Measurements from ENCODE around the gene AADAT.
"Not testable (repeated sequence)": the region's sequence is repeated elsewhere in the genome, so short reads cannot be mapped to it uniquely, and the experiment has no call there.

AADAT gene

GRCh38 chr4:170089668-170090351 lies at the start of gene AADAT:
TSS of gene AADAT (minus strand) at chr4:170089956. CDS start at chr4:170089690, 266 bp downstream.
- peak; percentile 68 for DNase-seq

GRCh38 chr4:170138580-170139194 lies 48.9 kb upstream of the AADAT start:
- peak; percentile 46 for DNase-seq

DNA sequence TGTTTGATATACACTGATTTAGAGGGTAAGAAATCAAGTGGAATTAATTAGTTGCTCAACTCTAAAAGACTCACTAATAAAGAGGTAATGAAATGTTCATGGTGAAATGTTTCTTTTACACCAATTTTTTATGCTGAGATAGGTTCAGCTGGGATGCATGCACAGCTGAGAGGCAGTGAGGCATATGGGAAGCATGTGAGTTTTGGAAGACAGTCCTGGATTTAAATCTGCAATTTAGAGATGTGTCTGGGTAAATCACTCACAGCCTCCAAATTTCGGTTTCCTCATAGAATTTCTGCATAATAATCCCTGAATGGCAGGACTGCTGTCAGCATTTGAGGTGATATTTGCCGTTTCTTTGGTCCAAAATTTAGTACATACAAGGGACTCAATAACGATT lies 48.2 kb upstream of the AADAT start:
- no peak for DNase-seq

- no peak for DNase-seq
Observed at GRCh38 chr4:170137466-170137865, 47.7 kb upstream of the AADAT start.

GRCh38 chr4:170134821-170135220 lies 45.1 kb upstream of the AADAT start:
- no peak for DNase-seq

- no peak for DNase-seq
Observed at GRCh38 chr4:170128219-170128804, 38.6 kb upstream of the AADAT start.

DNA sequence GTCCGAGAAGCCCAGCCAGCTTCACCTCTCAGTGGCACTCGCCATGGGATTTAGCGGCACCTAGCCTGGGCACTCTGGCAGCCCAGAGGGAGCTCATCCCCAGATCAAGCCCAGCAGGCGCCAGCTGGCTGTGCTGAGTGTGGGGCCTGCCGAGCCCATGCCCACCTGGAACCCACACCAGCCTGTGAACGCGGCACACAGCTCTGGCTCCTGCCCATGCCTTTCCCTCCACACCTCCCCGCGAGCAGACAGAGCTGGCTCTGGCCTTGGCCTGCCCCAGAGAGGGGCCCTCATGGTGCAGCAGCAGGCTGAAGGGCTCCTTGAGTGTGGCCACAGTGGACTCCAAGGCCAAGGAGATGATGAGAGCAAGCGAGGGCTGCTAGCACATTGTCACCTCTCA lies 38.0 kb upstream of the AADAT start:
- DNase-seq, result no peak

DNA sequence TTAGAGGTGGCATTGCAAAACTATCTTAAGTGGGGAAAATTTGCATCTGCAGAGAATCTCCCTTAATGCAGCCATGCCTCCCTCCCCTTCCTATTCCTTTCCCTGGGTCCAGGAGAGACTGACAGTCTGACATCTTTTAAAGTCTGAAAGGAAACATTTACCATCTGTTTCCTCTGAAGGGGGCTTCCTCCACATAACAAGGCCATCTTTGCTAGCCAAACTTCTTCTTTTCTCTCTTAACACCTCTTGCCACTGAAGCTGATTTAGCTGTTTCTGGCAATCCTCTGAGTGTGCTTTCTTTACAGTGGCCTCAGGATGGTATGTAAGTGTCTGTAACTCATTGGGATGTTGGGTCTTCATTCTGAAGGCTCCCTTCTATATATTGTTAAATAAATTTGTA lies 34.6 kb upstream of the AADAT start:
- DNase-seq, result no peak

GRCh38 chr4:170122252-170122651 lies 32.5 kb upstream of the AADAT start:
- no peak for DNase-seq

DNA sequence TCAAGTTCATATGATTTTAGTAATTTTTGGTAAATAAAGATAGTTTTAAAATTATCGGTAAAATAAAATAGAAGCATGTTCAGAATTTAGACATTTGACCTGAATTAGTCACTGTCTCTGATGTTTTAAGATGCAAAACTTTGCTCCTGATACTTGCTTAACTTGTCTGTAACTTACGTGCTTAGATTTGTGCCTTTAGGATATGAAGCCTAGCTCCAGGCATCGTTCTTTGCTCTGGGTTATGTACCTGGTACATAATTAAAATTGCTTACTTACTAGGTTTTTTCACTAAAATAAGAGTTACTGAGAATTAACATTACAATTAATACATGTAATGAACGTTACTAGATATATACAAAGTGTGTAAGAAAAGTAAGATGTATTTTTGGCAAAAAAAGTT lies 24.9 kb upstream of the AADAT start:
- DNase-seq, result no peak

DNA sequence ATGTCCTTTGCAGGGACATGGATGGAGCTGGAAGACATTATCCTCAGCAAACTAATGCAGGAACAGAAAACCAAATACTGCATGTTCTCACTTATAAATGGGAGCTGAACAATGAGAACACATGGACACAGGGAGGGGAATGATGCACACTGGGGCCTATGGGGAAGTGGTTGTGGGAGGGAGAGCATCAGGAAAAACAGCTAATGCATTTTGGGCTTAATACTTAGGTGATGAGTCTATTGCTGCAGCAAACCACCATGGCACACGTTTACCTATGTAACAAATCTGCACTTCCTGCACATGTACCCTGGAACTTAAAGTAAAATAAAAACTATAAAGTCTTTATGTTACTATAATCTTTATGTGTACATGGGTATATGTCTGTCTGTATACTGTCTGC lies 24.4 kb upstream of the AADAT start:
- not testable (repeated sequence) for DNase-seq

- DNase-seq, result no peak
Observed at GRCh38 chr4:170111546-170111945, 21.8 kb upstream of the AADAT start.

GRCh38 chr4:170111085-170111484 lies 21.3 kb upstream of the AADAT start:
- DNase-seq, result no peak

DNA sequence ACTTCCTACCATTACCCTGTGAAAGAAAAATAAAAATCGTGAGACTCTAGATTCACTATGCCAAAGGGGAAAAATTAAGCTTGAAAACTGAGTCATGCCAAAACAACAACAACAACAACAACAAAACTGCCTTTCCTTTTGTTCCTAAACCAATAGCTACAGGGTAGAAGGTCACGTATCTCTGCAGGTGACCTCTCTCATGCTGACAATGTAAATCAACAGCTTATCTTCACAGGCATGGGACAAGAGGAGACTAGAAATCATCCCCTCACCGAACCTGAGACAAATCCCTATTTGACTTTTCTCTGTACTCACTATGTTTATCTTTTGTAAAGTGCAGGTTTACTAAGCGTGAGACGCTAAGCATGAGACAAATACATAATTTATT lies 20.5 kb upstream of the AADAT start:
- DNase-seq, result no peak

DNA sequence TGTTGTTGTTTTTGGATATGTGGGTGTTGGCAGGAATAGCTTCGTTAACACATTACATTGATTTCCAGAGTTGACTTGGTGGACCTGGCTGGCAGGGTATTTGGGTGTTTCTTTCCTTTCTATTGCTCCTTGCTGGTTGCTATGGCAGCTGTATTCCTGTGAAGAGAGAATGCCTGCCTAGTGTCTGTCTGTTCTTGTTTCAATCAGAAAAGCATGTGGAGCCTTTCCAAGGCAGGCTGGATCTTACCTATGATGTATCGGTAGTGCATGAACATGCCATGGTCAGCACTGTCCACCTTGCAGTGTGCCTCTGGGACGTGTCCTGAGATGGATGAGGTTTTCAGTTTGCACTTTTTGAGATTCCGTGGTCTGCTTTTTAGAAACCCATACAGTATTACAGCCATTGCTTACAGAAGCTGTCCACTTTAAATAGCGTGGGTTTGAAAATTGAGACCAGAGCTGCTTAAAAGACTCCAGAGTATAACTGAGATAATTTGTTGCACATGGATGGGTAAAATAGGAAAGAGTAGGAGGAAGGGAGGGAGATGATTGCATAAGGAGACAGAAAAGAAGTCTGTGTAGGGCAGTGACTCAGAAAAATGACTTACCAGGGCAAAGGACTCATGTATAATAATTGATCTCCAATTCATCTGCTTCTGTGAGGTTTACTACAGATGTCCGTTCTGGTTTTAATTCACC lies 20.0 kb upstream of the AADAT start:
- no peak for DNase-seq

DNA sequence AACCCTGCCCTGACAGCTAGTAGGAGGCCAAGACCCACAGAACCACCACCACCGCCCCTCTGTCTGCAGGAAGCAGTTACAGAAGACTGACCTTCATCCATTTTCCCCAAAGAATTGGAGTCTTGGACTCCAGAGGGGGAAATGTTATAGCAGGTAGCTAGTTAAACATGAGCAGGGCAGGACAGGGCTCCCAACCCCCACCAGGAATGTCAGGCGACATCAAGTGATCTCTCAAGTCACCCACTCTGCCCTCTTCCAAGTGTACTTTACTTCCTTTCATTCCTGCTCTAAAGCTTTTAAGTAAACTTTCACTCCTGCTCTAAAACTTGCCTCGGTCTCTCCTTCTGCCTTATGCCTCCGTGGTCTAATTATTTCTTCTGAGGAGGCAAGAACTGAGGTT lies 17.1 kb upstream of the AADAT start:
- DNase-seq, result no peak

GRCh38 chr4:170102426-170102825 lies 12.7 kb upstream of the AADAT start:
- no peak for DNase-seq

DNA sequence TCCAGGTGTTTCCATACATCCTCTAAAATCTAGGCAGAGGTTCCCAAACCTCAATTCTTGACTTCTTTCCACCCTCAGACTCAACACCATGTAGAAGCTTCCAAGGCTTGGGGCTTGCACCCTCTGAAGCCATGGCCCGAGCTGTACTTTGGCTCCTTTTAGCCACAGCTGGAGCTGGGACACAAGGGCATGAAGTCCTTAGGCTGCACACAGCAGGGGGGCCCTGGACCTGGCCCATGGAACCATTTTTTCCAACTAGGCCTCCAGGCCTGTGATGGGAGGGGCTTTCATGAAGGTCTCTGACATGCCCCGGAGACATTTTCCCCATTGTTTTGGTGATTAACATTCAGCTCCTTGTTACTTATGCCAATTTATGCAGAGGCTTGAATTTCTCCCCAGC lies 8.4 kb upstream of the AADAT start:
- DNase-seq, result not testable (repeated sequence)

- no peak for DNase-seq
Observed at GRCh38 chr4:170097681-170098080, 7.9 kb upstream of the AADAT start.

- DNase-seq, result no peak
Observed at GRCh38 chr4:170093973-170094535, 4.3 kb upstream of the AADAT start.

GRCh38 chr4:170091069-170091696 lies 1.4 kb upstream of the AADAT start:
- DNase-seq, result no peak

GRCh38 chr4:170090352-170091052 lies 746 bp upstream of the AADAT start:
- no peak for DNase-seq
